K562 (cell line): ENCODE data around the gene LEPR. TPM values are rescaled to one million over a fixed set of nuclear protein-coding genes. Genes with fewer than 3 reads are reported as not detected.

ENCODE experiments used
- ATAC-seq: fragments of 200-7000 bp; cut with Tn5 transposase; 3 replicates; pipeline ENCODE4 v1.9.1; 2020; ENCODE audit warnings: moderate library complexity
- BruUV-seq: library from RNA; stranded (reverse); fragments of 400-500 nt; replicated peaks from 2 replicates; lab custom pipeline; 2021; lab: Mats Ljungman, UMichigan
- CTCF ChIA-PET: fragments of 300-600 bp; formaldehyde crosslinking; extraction: SDS; loops from one replicate; lab custom pipeline; 2021; ENCODE audit warnings: low intra/inter-chr PET ratio; lab: Yijun Ruan, JAX
- POLR2A ChIA-PET: fragments of 300-600, 350-650 bp; sonication (Branson Sonifier 250); formaldehyde crosslinking; extraction: SDS; loops from one replicate; lab custom pipeline; 2021; ENCODE audit warnings: antibody characterized with exemption, inconsistent platforms; lab: Yijun Ruan, JAX
- DNase-seq, 4 experiments: peaks; one replicate each; pipeline versions ENCODE4 v3.0.0 to v3.0.0-alpha.2; 2011 to 2018; ENCODE audit warnings: low spot score in 3 of 4, mixed read lengths in 3 of 4; ENCODE audit errors: extremely low read depth in 1 of 4
- FAIRE-seq: peaks from 2 replicates; lab custom pipeline; 2011; peaks lifted over from hg19 to GRCh38; lab: Jason Lieb, UNC
- H2AFZ ChIP-seq: 2 replicates; pipeline ENCODE4 v1.6.0; 2011; ENCODE audit warnings: low read depth, low read length, control low read depth, inconsistent platforms
- H3K27ac ChIP-seq: fragments of 200-600 bp; 3 replicates; pipeline ENCODE4 v1.8.0; 2011; ENCODE audit warnings: low read depth, mild to moderate bottlenecking, control low read depth, inconsistent platforms, low read length, moderate library complexity, mixed read lengths; ENCODE audit errors: extremely low read depth
- H3K27me3 ChIP-seq, 2 experiments: fragments of 300-600 bp in 1 of 2; 2 replicates in 1 of 2; 3 replicates in 1 of 2; pipeline versions ENCODE4 v1.6.0 to v1.8.0; 2011; ENCODE audit warnings: inconsistent platforms in 2 of 2, low read length in 2 of 2, mild to moderate bottlenecking in 1 of 2, mixed read lengths in 1 of 2, moderate library complexity in 1 of 2; ENCODE audit not compliant: control insufficient read depth in 2 of 2, insufficient read depth in 2 of 2
- H3K36me3 ChIP-seq: fragments of 300-600 bp; 3 replicates; pipeline ENCODE4 v1.8.0; 2011; ENCODE audit warnings: mild to moderate bottlenecking, low read length, inconsistent platforms; ENCODE audit not compliant: control insufficient read depth, insufficient read depth
- H3K4me1 ChIP-seq, 2 experiments: fragments of 200-600 bp in 1 of 2; replicated peaks in 1 of 2; 2 replicates in 1 of 2; 3 replicates in 1 of 2; pipeline versions ENCODE4 v1.5.1 to v1.8.0; 2011; ENCODE audit warnings: inconsistent platforms in 2 of 2, low read length in 2 of 2, mild to moderate bottlenecking in 1 of 2, mixed read lengths in 1 of 2, moderate library complexity in 1 of 2; ENCODE audit not compliant: control insufficient read depth in 2 of 2, insufficient read depth in 2 of 2
- H3K4me2 ChIP-seq: 2 replicates; pipeline ENCODE4 v1.6.1; 2011; ENCODE audit warnings: low read length, control low read depth, inconsistent platforms, mixed read lengths; ENCODE audit not compliant: insufficient read depth
- H3K4me3 ChIP-seq: fragments of 200-600 bp; sonication (generic), shearing (Covaris generic); 2 replicates; pipeline ENCODE4 v1.5.1; 2016; ENCODE audit warnings: control low read depth, inconsistent platforms
- H3K79me2 ChIP-seq: fragments of 200-600 bp; 3 replicates; pipeline ENCODE4 v1.8.0; 2011; ENCODE audit warnings: low read length, inconsistent platforms; ENCODE audit not compliant: control insufficient read depth, insufficient read depth
- H3K9ac ChIP-seq, 2 experiments: 2 replicates each; pipeline versions ENCODE4 v1.6.0 to v1.6.1; 2011; ENCODE audit warnings: low read depth in 2 of 2, low read length in 2 of 2, control low read depth in 1 of 2, inconsistent platforms in 1 of 2, mild to moderate bottlenecking in 1 of 2, mixed read lengths in 1 of 2; ENCODE audit not compliant: insufficient read depth in 1 of 2
- H3K9me1 ChIP-seq: one replicate; pipeline ENCODE4 v1.6.0; 2011; ENCODE audit warnings: inconsistent platforms, mild to moderate bottlenecking, low read length, moderate library complexity; ENCODE audit not compliant: control insufficient read depth, insufficient read depth
- H3K9me3 ChIP-seq: replicated peaks from 2 replicates; pipeline ENCODE4 v1.5.1; 2011; ENCODE audit warnings: low read depth, low read length, inconsistent platforms; ENCODE audit not compliant: control insufficient read depth, insufficient read depth
- H4K20me1 ChIP-seq: replicated peaks from 2 replicates; pipeline ENCODE4 v1.6.1; 2011; ENCODE audit warnings: low read length, inconsistent platforms, mixed read lengths; ENCODE audit not compliant: control insufficient read depth, insufficient read depth
- BRF2 ChIP-seq: IDR thresholded peaks from 3 replicates; pipeline ENCODE4 v1.6.1; 2011; ENCODE audit warnings: borderline replicate concordance, mild to moderate bottlenecking; ENCODE audit not compliant: insufficient read length, insufficient read depth
- CHD4 ChIP-seq: fragments of 200-600 bp; sonication (generic); IDR thresholded peaks from 3 replicates; pipeline ENCODE4 v1.6.1; 2012; ENCODE audit warnings: low read depth, mild to moderate bottlenecking, mixed read lengths, low read length, inconsistent platforms; ENCODE audit not compliant: insufficient read depth, insufficient replicate concordance, poor library complexity, severe bottlenecking
- HDAC3 ChIP-seq: fragments of 450-650 bp; IDR thresholded peaks from 2 replicates; pipeline ENCODE4 v1.6.1; 2018; ENCODE audit warnings: borderline replicate concordance, mild to moderate bottlenecking, moderate library complexity; ENCODE audit not compliant: partially characterized antibody
- HMBOX1 ChIP-seq: sonication (generic); IDR thresholded peaks from 2 replicates; pipeline ENCODE4 v1.6.1; 2016
- MXD1 ChIP-seq: fragments of 250-450 bp; sonication (Bioruptor Pico); IDR thresholded peaks from 2 replicates; pipeline ENCODE4 v1.8.0; 2021; ENCODE audit warnings: borderline replicate concordance, mild to moderate bottlenecking, moderate library complexity; ENCODE audit not compliant: poor library complexity, severe bottlenecking
- NCOA4 ChIP-seq: fragments of 450-650 bp; IDR thresholded peaks from 2 replicates; pipeline ENCODE4 v1.6.1; 2018; ENCODE audit warnings: mild to moderate bottlenecking; ENCODE audit not compliant: partially characterized antibody
- NFRKB ChIP-seq: fragments of 450-650 bp; IDR thresholded peaks from 2 replicates; pipeline ENCODE4 v1.6.1; 2016; ENCODE audit warnings: low read depth
- PBX2 ChIP-seq, 2 experiments: IDR thresholded peaks in 1 of 2; conservative IDR thresholded peaks in 1 of 2; 2 replicates each; pipeline ENCODE4 v1.6.1; 2016; ENCODE audit warnings: low read depth in 2 of 2, mild to moderate bottlenecking in 1 of 2, missing compliant biosample characterization in 1 of 2, missing genetic modification characterization in 1 of 2, moderate library complexity in 1 of 2
- ZNF143 ChIP-seq: sonication (generic); formaldehyde crosslinking; IDR thresholded peaks from 2 replicates; pipeline ENCODE4 v1.9.0; 2022; ENCODE audit warnings: mild to moderate bottlenecking, missing genetic modification reagents
- ZNF57 ChIP-seq: fragments of 450-650 bp; formaldehyde crosslinking; IDR thresholded peaks from 2 replicates; pipeline ENCODE4 v1.4.0; 2020; ENCODE audit warnings: mild to moderate bottlenecking, moderate library complexity
- ZNF655 ChIP-seq: fragments of 250-450 bp; sonication (Bioruptor Pico); IDR thresholded peaks from 2 replicates; pipeline ENCODE4 v1.5.0; 2021
- WGBS: fragments of 100-300 bp; shearing (Covaris generic); methylation state at CpG from one replicate; pipeline ENCODE4 v1.1.6; 2016; ENCODE audit warnings: low coverage, mixed read lengths; ENCODE audit not compliant: insufficient coverage; ENCODE audit errors: missing lambda C conversion rate; 5-methylcytosine and 5-hydroxymethylcytosine counted together
- in situ Hi-C: fragments of 300-500 bp; cut with MboI; formaldehyde crosslinking; loops from 4 replicates; pipeline ENCODE4 v1.15.0; 2018; ENCODE audit warnings: inconsistent platforms, mixed read lengths
- intact Hi-C: fragments of 100-400 bp; cut with micrococcal nuclease; formaldehyde crosslinking; loops from 2 replicates; pipeline ENCODE4 v1.14.2; 2022
- polyA plus RNA-seq, 8 experiments: library from polyadenylated mRNA; depleted of rRNA in 4 of 8; stranded (reverse) in 5 of 8; unstranded in 3 of 8; fragments of >200 nt; fragmentation: Nextera tagmentation in 2 of 8; fragmentation: Illumina TruSeq in 1 of 8; extraction: Ambion mirVana in 2 of 8; extraction: Trizol in 1 of 8; gene quantifications; 2 replicates each; pipeline versions ENCODE4 v1.2.1 to v1.2.3, GENCODE V29; 2011 to 2014; ENCODE audit warnings: inconsistent platforms in 1 of 8, missing spikeins in 1 of 8
- total RNA-seq, 7 experiments: library from RNA; depleted of rRNA in 6 of 7; stranded (reverse); fragments of >200 nt in 6 of 7; fragmentation: Illumina TruSeq in 2 of 7; extraction: Trizol in 2 of 7; gene quantifications; 2 replicates each; pipeline versions ENCODE4 v1.2.1 to v1.2.3, GENCODE V29; 2011 to 2021; ENCODE audit warnings: low replicate concordance in 1 of 7

The LEPR gene
- total and polyA plus RNA-seq, 9 of the 15 experiments (the other 6 are each of a cell fraction or from before 2014, with no cell fraction given) = 12.2 to 111 (median 43.1) TPM

GRCh38 chr1:65393928-65394327, 26.5 kb upstream of the LEPR start (continued):
- TF ChIP-seq PBX2 (CRISPR knock-in tag; IDR thresholded peaks at IDR 0.05; ENCODE audit: low read depth) (no peak), PBX2 (tag; conservative IDR thresholded peaks at IDR 0.05; ENCODE audit: low read depth) (no peak), ZNF655 (CRISPR knock-in tag) (no peak)

GRCh38 chr1:65395887-65396612, 24.4 kb upstream of the LEPR start:
- no peaks in the 10 kb centered on the region for H3K9me1 ChIP-seq
- H3K4me3 ChIP-seq = no peak overlapping the region
- H3K27ac ChIP-seq = no peak overlapping the region
- FAIRE-seq (no peak), DNase-seq (no peak), ATAC-seq (no peak)
- BruUV-seq = no TSS peak
- H3K4me2 ChIP-seq = no peak overlapping the region
- no peaks in the 10 kb centered on the region; the same call in 2 of the 3 replicates for H3K79me2 ChIP-seq
- H3K36me3 ChIP-seq = peaks cover 98% of the 10 kb centered on the region
- no peaks in the 10 kb centered on the region for H3K9me3 ChIP-seq
- H4K20me1 ChIP-seq = no peaks in the 10 kb centered on the region
- no peaks in the 10 kb centered on the region for H3K4me1 ChIP-seq
- intact Hi-C loops = no loop called here
- in situ Hi-C loops = no loop called here
- ChIA-PET CTCF (interaction anchor here (0.7 kb wide), 1 partner anchor 182 kb away, joined by 4 read pairs; no protein-coding TSS in a partner anchor), POLR2A (interaction anchor here (3.9 kb wide), 1 partner anchor 16 kb away, joined by 10 read pairs; no protein-coding TSS in a partner anchor)
- H2AFZ ChIP-seq = no peak overlapping the region
- no peaks in the 10 kb centered on the region for H3K27me3 ChIP-seq
- WGBS = 98% methylated on average over 3 of the region's 3 CpGs
- TF ChIP-seq ZNF143 (CRISPR knock-in tag) (no peak), HMBOX1 (no peak), ZNF57 (CRISPR knock-in tag) (no peak), BRF2 (no peak), NCOA4 (no peak), MXD1 (CRISPR knock-in tag) (no peak), NFRKB (no peak), CHD4 (no peak), HDAC3 (no peak)
- H3K9ac ChIP-seq = no peak overlapping the region
